MG63 (cell line): ENCODE results near the gene KRT31. TPM values are rescaled to one million over a fixed set of nuclear protein-coding genes. Genes with fewer than 3 reads are reported as not detected.
"Not testable (repeated sequence)": the region's sequence is repeated elsewhere in the genome, so short reads cannot be mapped to it uniquely, and the experiment has no call there.

ENCODE experiments used
- DNase-seq: peaks from one replicate; pipeline ENCODE4 v3.0.0-alpha.2; 2020
- H3K27me3 ChIP-seq: fragments of 250-450 bp; sonication (Bioruptor Pico); 2 replicates; pipeline ENCODE4 v1.5.1; 2020; ENCODE audit warnings: mild to moderate bottlenecking, moderate library complexity
- H3K36me3 ChIP-seq: fragments of 250-450 bp; sonication (Bioruptor Pico); 2 replicates; pipeline ENCODE4 v1.5.1; 2020; ENCODE audit warnings: mild to moderate bottlenecking, moderate library complexity
- H3K4me3 ChIP-seq: fragments of 250-450 bp; sonication (Bioruptor Pico); 2 replicates; pipeline ENCODE4 v1.5.1; 2020; ENCODE audit warnings: mild to moderate bottlenecking, moderate library complexity
- H3K9me3 ChIP-seq: fragments of 250-450 bp; sonication (Bioruptor Pico); 2 replicates; pipeline ENCODE4 v1.5.1; 2020; ENCODE audit warnings: mild to moderate bottlenecking, moderate library complexity
- total RNA-seq: library from RNA; depleted of rRNA; stranded (reverse); fragments of >200 nt; shearing (Covaris generic); gene quantifications from 2 replicates; pipeline ENCODE4 v1.2.3, GENCODE V29; 2014; ENCODE audit warnings: low replicate concordance; rRNA removed

Gene KRT31
- total RNA-seq, result not detected in 2 replicates

DNA sequence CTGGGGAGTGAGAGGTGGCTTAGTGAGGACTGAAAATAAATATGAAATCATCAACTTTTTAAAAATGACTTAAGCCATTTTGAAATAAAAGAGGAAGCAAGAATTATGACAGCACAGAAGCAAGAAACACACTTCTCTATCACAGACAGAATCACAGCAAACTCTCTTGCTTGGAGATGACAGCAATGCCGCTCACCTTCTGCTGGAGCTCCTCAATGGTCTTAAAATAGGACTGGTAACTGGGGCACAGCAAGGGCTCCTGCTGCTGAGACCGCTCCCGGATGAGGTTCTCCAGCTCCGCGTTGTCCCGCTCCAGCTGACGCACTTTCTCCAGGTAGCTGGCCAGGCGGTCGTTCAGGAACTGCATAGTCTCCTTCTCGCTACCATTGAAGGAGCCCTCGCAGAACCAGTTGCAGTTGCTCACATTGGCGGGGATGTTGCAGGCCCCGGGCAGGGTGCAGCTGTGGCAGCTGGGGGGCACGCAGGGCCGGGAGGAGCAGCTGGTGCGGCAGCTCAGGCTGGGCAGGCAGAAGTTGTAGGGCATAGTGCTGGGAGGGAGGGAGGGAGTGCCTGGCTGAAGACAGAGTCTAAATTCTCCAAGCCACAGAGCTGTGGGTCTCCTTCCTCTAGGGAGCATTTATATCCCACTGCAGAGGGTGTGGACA, at the start of gene KRT31:
Gene KRT31, minus strand, starts transcription at position 613 of the 665 bp plus-strand sequence. Its CDS starts 69 bp downstream, at position 544.
- Histone ChIP-seq H3K27me3 (no peaks in the 10 kb centered on the region), H3K9me3 (no peaks in the 10 kb centered on the region), H3K36me3 (no peaks in the 10 kb centered on the region), H3K4me3 (no peak within 1 kb of the TSS)
- no peak for DNase-seq

DNA sequence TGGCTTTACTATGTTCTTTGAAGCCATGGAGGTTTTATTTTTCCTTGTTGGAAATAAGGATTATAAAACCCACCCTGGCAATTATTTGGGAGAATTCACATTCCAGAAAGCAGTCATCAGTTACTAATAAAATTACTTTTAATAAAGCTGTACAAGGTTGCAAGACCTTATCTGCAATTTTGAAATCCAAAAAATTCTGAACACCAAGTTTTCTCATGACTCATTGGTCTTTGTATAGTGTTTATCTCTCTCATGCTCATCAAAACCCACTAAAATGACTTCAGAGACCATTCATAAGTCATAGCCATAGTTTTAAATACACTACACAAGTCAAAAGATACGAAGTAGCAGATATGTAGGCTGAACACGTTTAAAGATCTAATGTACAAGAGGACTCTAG, 49.4 kb upstream of the KRT31 start:
- Histone ChIP-seq H3K9me3 (peaks cover 4% of the 10 kb centered on the region; the same call in 1 of the 2 replicates), H3K27me3 (no peaks in the 10 kb centered on the region), H3K4me3 (no peak overlapping the region), H3K36me3 (no peaks in the 10 kb centered on the region)
- no peak for DNase-seq

DNA sequence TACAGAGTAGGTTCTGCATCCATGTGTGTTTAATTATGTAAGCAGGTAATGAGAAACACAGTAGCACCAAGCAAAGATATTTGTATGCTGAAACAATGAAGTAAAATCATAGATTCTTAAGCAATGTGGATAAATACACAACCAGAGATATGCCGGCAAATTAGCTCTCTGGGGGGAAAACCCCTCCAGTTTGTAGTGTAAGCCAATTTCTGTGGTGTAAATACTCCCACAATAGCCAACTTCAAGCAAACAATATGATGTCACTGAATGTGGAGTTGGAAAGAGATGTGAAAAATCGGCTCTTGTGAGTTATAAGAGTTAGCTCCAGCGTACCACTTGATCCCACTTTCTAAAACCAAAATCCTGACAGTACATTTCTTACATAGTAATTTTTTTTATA, 47.2 kb upstream of the KRT31 start:
- H3K27me3 ChIP-seq, result no peaks in the 10 kb centered on the region
- no peaks in the 10 kb centered on the region for H3K36me3 ChIP-seq
- H3K4me3 ChIP-seq, result no peak overlapping the region
- peaks cover 2% of the 10 kb centered on the region; the same call in 1 of the 2 replicates for H3K9me3 ChIP-seq
- no peak for DNase-seq

DNA sequence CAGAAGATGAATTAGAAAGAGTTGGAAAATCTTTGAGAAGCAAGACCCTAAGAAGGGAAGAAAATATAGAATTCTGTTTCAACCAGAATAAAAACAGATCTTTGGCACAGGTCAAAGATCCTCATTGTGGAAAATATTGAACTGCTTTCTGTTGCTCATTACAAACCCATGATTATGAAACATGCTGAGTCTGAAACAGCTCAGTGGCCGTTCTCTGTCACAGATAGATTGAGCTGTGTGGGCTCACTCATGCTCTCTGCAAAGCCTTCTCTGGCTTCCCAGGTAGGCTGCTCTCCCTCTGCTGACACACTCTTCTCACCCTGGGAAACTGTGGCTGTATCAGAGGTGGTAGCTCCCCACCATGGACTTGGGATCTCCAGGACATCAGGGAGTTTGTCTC, 46.8 kb upstream of the KRT31 start:
- H3K36me3 ChIP-seq, result no peaks in the 10 kb centered on the region
- no peaks in the 10 kb centered on the region for H3K27me3 ChIP-seq
- peaks cover 2% of the 10 kb centered on the region; the same call in 1 of the 2 replicates for H3K9me3 ChIP-seq
- no peak for DNase-seq
- no peak overlapping the region for H3K4me3 ChIP-seq

DNA sequence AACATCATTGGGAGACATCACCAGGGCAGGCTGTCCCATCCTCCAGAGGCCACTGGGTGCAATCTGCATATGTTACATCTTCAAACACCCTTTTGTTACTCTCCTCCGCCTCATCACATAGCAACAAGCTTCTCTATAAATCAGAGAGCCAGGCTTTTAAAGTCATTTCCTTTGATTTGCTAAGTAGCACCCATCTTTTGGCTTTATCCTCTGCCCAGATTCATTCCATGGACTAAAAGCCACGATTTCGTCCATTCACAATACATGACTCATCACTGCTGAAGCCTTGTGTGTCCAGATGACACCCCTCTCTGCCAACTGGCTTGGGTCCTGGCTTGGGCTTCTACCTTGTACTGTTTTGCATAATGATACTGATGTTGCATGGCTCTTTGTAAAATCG, 45.3 kb upstream of the KRT31 start:
- Histone ChIP-seq H3K36me3 (no peaks in the 10 kb centered on the region), H3K4me3 (no peak overlapping the region), H3K9me3 (peaks cover 2% of the 10 kb centered on the region; the same call in 1 of the 2 replicates), H3K27me3 (no peaks in the 10 kb centered on the region)
- DNase-seq, result peak; percentile 70

DNA sequence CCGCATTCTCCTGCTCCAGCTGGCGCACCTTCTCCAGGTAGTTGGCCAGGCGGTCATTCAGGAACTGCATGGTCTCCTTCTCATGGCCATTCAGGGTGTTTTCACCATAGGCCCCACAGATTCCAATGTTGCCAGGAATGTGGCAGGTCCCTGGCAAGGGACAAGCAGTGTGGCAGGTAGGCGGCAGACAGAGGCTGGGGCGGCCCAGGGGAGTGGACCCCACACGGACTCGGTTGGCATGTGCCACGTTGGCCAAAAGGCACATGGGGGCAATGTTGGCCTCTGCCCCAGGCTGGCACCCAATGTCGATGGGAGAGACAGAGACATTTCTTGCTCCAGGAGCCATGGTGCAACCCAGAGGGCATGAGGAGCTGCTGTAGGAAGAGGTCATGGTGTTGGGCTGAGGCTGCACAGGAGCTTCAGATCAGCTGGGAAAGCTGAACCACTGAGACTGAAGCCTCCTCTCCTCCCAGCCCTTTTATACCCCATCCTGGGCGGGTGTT, 43.2 kb upstream of the KRT31 start, which contains the start of gene KRT38:
Gene KRT38, minus strand, starts transcription at position 453 of the 503 bp plus-strand sequence. Its CDS starts 62 bp downstream, at position 391.
- Histone ChIP-seq H3K27me3 (no peaks in the 10 kb centered on the region), H3K9me3 (peaks cover 2% of the 10 kb centered on the region; the same call in 1 of the 2 replicates), H3K4me3 (no peak within 1 kb of the TSS), H3K36me3 (no peaks in the 10 kb centered on the region)
- DNase-seq, result no peak

DNA sequence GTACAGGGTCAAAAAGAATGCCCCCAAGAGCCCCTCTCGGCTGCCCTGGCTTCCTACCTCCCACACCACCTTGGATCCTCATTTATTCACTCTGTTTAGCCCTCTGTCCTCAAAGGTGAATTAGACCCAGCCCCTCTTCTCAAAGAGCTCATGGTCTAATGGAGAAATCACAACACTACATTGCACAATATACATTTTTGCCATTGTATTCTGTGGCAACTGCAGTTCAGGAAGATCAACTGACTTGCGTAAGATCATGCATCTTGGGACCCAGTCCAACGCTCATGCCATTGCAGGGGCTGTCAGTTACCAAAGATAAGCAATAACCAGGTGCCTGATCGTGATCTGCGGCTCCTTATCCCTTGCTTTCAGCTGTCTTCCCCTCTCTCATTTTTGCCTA, 42.0 kb upstream of the KRT31 start:
- no peaks in the 10 kb centered on the region for H3K27me3 ChIP-seq
- no peaks in the 10 kb centered on the region for H3K36me3 ChIP-seq
- no peak overlapping the region for H3K4me3 ChIP-seq
- H3K9me3 ChIP-seq, result peaks cover 2% of the 10 kb centered on the region; the same call in 1 of the 2 replicates
- no peak for DNase-seq

DNA sequence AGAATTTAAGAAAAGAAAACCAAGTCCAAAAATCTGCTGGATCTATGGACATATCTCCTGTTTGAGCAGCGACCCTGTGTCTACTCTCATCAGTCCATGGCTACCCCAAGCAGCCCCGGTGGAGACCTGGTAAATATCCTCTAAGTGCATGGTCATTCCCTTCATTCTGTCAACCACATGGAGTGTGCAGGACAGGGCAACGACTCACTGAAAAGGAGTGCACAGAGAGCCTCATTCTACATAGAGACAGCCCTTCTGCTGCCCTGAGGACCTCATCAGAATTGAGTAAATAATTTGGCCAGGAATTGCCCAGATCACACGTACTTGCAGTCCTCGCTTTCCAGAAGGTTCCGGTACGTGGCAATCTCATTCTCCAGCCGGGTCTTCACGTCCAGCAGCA, 40.4 kb upstream of the KRT31 start:
- no peaks in the 10 kb centered on the region for H3K27me3 ChIP-seq
- no peaks in the 10 kb centered on the region for H3K36me3 ChIP-seq
- DNase-seq, result no peak
- peaks cover 2% of the 10 kb centered on the region; the same call in 1 of the 2 replicates for H3K9me3 ChIP-seq
- H3K4me3 ChIP-seq, result no peak overlapping the region

DNA sequence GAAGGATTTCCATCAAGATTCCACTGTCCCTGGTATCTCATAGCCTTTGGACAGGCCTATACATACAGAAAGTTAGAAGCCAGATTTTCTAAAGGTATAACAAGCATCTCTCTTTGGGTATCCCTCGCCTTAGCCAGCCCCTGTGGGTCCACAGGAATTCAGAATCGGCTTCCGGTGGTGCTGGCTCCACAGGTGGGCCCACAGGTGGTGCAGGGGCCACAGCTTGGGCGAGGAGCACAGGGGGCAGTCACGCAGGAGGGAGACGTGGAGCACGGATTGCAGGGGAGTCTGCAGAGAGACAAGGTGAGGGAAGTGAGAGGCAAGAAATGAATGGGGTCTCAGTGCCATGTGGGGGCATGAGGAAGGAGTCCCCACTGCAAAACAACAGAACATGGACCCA, 39.8 kb upstream of the KRT31 start:
- Histone ChIP-seq H3K9me3 (peaks cover 2% of the 10 kb centered on the region; the same call in 1 of the 2 replicates), H3K27me3 (no peaks in the 10 kb centered on the region), H3K4me3 (no peak overlapping the region)

DNA sequence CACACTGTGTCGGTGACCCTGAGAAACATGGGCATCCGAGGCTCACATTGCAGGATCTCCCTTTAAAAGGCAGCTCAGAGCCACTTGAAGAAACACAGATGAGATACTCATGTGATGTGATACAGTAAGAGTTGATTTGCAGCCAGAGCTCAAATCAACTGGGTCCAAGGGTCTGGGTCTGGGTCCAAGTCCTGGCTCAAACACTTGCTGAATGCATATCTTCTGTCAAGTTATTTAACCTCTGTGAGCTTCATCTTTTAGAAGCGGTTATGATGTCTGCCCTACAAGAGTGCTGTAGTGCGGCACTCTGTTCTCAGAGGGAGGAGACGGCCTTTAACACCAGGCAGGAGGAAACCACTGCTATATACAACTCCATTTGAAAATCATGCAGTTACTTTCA, 37.0 kb upstream of the KRT31 start:
- DNase-seq, result no peak
- H3K36me3 ChIP-seq, result no peaks in the 10 kb centered on the region
- H3K4me3 ChIP-seq, result no peak overlapping the region
- no peaks in the 10 kb centered on the region for H3K9me3 ChIP-seq
- H3K27me3 ChIP-seq, result no peaks in the 10 kb centered on the region

More for the DNA sequence above, 39.8 kb upstream of the KRT31 start:
- H3K36me3 ChIP-seq, result no peaks in the 10 kb centered on the region
- no peak for DNase-seq

DNA sequence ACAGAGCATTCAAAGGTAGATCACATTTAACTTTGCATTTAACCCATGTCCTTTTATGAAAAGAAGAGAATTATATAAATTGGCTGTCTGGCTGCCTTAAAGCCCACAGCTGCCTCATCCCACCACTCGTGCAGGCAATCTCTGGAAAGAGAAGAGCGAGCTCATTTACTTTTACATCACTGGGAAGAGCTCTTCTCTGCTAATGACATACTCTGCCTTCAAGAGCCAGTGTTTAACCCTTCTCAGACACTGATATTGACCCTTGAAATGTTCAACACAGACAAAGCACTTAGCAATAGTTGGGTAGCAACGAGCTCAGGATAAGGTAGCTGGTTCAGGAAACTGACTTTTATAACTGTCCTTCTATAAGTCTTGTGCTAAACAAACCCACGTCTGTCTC, 36.6 kb upstream of the KRT31 start:
- Histone ChIP-seq H3K9me3 (no peaks in the 10 kb centered on the region), H3K4me3 (no peak overlapping the region), H3K27me3 (no peaks in the 10 kb centered on the region), H3K36me3 (no peaks in the 10 kb centered on the region)
- DNase-seq, result no peak

DNA sequence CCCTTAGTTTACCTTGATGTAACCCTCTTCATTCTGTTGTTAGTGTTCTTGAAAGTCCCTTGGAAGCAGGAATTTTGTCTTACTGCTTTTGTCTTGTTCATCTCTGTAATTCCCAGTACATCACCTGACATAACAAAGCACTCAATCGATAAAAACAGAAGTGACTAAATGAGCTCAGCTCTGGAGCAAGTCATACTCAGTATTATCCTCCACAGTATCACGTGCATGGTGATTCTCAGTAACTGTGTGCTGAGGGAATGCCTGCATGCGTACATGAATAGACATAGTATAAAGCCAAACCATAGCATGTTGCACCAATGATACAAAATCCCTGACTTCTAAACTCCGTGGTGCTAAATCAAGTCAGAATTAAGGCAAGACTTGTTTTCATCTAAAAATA, 36.2 kb upstream of the KRT31 start:
- no peaks in the 10 kb centered on the region for H3K27me3 ChIP-seq
- no peaks in the 10 kb centered on the region for H3K36me3 ChIP-seq

DNA sequence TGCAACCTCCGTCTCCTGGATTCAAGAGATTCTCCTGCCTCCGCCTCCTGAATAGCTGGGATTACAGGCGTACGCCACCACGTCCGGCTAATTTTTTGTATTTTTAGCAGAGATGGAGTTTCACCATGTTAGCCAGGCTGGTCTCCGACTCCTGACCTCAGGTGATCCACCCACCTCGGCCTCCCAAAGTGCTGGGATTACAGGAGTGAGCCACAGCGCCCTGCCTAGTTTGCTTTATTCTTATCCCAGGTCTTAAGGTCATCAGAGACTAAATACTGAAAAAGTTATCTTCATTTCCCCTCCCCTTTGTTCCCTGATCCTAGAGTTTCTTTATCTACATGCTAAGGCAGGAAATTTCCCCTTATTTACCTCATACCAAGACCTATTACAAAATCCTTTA, 33.0 kb upstream of the KRT31 start:
- H3K4me3 ChIP-seq, DNase-seq, H3K36me3 ChIP-seq, H3K9me3 ChIP-seq, H3K27me3 ChIP-seq: not testable (repeated sequence)

More for the DNA sequence above, 36.2 kb upstream of the KRT31 start:
- DNase-seq, result no peak
- Histone ChIP-seq H3K4me3 (no peak overlapping the region), H3K9me3 (no peaks in the 10 kb centered on the region)

DNA sequence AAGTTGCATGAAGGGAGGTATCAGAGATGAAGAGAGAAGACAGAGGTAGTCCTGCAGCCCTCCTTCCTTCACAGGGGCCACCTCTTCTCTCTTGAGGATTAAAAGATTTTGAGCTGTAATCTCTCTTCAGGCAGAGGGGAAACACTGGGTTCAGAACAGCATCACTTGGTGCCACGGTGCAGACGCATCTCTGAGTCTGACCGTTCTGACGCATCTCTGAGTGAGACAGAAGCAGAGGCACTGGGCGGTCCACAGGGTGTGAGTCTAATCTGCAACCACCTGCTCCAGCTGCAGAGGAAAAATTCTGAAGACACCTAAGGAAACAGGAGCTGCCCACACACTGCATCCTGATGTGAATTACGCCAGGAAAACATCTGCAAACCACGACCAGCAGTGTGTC, 32.3 kb upstream of the KRT31 start:
- Histone ChIP-seq H3K4me3 (no peak overlapping the region), H3K36me3 (no peaks in the 10 kb centered on the region), H3K27me3 (no peaks in the 10 kb centered on the region), H3K9me3 (no peaks in the 10 kb centered on the region; the same call in 1 of the 2 replicates)
- DNase-seq, result no peak

DNA sequence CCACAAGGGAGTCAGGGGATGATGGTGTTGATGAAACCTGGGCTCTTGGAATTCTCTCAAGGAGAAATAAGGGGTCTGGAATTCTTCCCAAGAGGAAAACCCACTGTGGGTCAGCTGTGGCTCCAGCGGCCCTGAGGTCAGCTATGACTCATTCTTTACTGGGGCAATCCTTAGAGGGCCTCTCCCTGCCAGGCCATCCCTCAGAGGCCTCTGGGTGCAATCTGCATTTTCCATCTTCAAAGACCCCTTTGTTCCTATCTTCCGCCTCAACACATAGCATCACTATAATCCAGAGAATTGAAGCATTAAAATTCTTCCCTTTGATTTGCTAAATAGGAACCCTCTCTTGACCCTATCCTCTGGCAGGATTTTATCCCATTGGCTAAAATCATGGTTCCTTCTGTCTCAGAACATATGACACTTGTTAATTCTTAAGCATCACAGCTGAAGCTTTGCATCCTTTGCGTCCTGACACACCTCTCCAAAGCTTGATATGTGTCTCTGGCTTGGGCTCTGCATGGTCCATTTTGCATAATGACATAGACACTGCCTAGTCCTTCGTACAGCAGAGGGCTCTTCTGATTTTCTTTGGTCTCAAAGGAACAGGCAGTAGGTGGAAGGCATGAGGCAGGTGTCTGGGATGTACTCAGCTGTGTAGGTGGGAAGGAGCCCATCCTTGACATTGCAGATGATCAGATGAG, 31.3 kb upstream of the KRT31 start:
- DNase-seq, result no peak

DNA sequence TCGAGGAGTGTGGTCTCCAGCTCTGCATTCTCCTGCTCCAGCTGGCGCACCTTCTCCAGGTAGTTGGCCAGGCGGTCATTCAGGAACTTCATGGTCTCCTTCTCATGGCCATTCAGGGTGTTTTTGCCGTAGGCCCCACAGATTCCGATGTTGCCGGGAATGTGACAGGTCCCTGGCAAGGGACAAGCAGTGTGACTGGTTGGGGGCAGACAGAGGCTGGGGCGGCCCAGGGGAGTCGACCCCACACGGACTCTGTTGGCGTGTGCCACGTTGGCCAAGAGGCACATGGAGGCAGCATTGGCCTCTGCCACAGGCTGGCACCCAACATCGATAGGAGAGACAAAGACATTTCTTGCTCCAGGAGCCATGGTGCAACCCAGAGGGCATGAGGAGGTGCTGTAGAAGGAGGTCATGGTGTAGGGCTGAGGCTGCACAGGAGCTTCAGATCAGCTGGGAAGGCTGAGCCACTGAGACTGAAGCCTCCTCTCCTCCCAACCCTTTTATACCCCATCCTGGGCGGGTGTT, 26.8 kb upstream of the KRT31 start, which contains the start of gene KRT37:
Gene KRT37, minus strand, starts transcription at position 475 of the 525 bp plus-strand sequence. Its CDS starts 62 bp downstream, at position 413.
- Histone ChIP-seq H3K36me3 (no peaks in the 10 kb centered on the region), H3K4me3 (no peak within 1 kb of the TSS), H3K9me3 (no peaks in the 10 kb centered on the region; the same call in 1 of the 2 replicates), H3K27me3 (no peaks in the 10 kb centered on the region)
- no peak for DNase-seq

More for the DNA sequence above, 31.3 kb upstream of the KRT31 start:
- H3K9me3 ChIP-seq, result no peaks in the 10 kb centered on the region; the same call in 1 of the 2 replicates
- H3K4me3 ChIP-seq, result no peak overlapping the region
- no peaks in the 10 kb centered on the region for H3K36me3 ChIP-seq
- no peaks in the 10 kb centered on the region for H3K27me3 ChIP-seq

DNA sequence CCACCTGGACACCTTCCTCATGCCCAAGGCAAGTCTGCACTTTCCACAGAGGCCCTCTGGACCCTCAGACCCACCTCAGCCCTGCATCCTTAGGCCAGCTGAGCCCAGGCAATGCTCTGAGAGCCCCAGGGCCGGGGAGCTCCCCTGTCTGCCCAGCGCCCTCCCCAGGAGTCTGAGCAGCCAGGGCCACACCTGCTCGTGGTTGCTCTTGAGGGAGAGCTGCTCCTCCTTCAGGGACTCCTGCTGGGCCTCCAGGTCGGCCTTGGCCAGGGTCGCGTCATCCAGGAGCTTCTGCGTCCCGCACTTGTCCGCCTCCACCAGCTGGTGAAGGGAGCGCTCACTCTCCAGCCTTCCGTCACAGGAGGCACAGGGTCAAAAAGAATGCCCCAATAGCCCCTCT, 25.2 kb upstream of the KRT31 start:
- not testable (repeated sequence) for H3K9me3 ChIP-seq, H3K36me3 ChIP-seq, H3K4me3 ChIP-seq, H3K27me3 ChIP-seq, DNase-seq
